ENCODE results near the gene ZFP36L1. TPM values are rescaled to one million over a fixed set of nuclear protein-coding genes. Genes with fewer than 3 reads are reported as not detected.

The ZFP36L1 gene
- total and polyA plus RNA-seq, 2 donors (not counting 3 experiments of a cell fraction or from before 2014, with no cell fraction given): 46.0 to 89.6 TPM

DNA sequence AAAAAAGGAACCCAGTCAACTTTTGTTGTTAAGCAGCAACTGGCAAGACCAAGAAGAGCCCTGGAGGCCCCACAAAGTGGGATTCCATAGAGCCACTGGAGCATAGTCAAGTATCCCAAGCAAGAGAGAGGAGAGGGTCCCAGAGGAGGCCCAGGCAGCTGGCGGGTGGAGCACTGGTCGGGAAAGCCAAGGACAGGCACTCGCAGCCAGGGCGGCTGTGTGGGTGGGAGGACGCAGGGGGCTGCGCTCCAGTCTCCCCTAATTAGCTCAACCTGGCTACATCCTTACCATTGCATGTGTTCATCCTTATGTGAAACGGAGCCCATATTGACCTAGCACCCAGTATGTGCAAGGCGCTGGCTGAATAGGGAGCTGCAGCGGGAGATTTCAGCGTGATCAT, 18.3 kb upstream of the ZFP36L1 start:
- no peak overlapping the region for H3K4me2 ChIP-seq (ENCODE audit: insufficient read depth, low read length)
- peaks cover 2% of the 10 kb centered on the region for H3K79me2 ChIP-seq (ENCODE audit: control insufficient read depth, insufficient read depth, low read length)
- DNase-seq (ENCODE audit: low read depth, low spot score): no peak
- dilution Hi-C loops (cut with MboI; ENCODE audit: extremely low pct_ligation_motif_present, low sequenced_read_pairs) (loop anchor here (25.0 kb wide), 1 partner anchor 874 kb away; no protein-coding TSS in a partner anchor), intact Hi-C loops (cut with micrococcal nuclease) (no loop called here)
- no peaks in the 10 kb centered on the region for H3K9me3 ChIP-seq (replicated peaks; ENCODE audit: control insufficient read depth, insufficient read depth, low read length)
- no peaks in the 10 kb centered on the region for H3K27me3 ChIP-seq (ENCODE audit: control insufficient read depth in 2 of 2, insufficient read depth in 2 of 2, low read length in 2 of 2)
- no peak overlapping the region for H2AFZ ChIP-seq (ENCODE audit: low read depth, low read length)
- POLR2A ChIA-PET: no interaction called here
- no peak for FAIRE-seq
- no peaks in the 10 kb centered on the region for H4K20me1 ChIP-seq (replicated peaks; ENCODE audit: control insufficient read depth, extremely low read depth, insufficient read depth, low read length)
- no peaks in the 10 kb centered on the region for H3K9me1 ChIP-seq (replicated peaks; ENCODE audit: control insufficient read depth, extremely low read depth, insufficient read depth, low read length)
- no peaks in the 10 kb centered on the region for H3K36me3 ChIP-seq (ENCODE audit: control insufficient read depth in 2 of 2, extremely low read depth in 1 of 2, insufficient read depth in 2 of 2, low read length in 2 of 2)
- H3K4me3 ChIP-seq (replicated peaks in 1 of 3; ENCODE audit: insufficient read depth in 1 of 3, low read depth in 1 of 3, low read length in 3 of 3): no peak overlapping the region
- no TSS peak for BruUV-seq (replicated peaks)
- H3K4me1 ChIP-seq (ENCODE audit: control insufficient read depth, extremely low read depth, insufficient read depth, low read length): peaks cover 27% of the 10 kb centered on the region
- no peak overlapping the region for H3K27ac ChIP-seq (ENCODE audit: insufficient read depth, low read depth, low read length)
- TF ChIP-seq GATA2 (IDR thresholded peaks at IDR 0.05; ENCODE audit: insufficient read depth, insufficient read length, low read depth, low read length) (no peak), POLR2A (IDR thresholded peaks at IDR 0.05; ENCODE audit: low read depth, low read length) (no peak), JUN (IDR thresholded peaks at IDR 0.05; ENCODE audit: borderline replicate concordance, insufficient read depth, insufficient read length, low read depth) (no peak), EZH2 (IDR thresholded peaks at IDR 0.05; ENCODE audit: borderline replicate concordance, low read depth, low read length, severe bottlenecking) (no peak), POLR2AphosphoS5 (IDR thresholded peaks at IDR 0.05; ENCODE audit: insufficient read depth, low read depth, low read length) (no peak), FOS (IDR thresholded peaks at IDR 0.05; ENCODE audit: borderline replicate concordance, insufficient read depth, low read length) (no peak), MYC (IDR thresholded peaks at IDR 0.05; ENCODE audit: low read depth, low read length) (no peak)
- TF ChIP-seq, protein P1, sequence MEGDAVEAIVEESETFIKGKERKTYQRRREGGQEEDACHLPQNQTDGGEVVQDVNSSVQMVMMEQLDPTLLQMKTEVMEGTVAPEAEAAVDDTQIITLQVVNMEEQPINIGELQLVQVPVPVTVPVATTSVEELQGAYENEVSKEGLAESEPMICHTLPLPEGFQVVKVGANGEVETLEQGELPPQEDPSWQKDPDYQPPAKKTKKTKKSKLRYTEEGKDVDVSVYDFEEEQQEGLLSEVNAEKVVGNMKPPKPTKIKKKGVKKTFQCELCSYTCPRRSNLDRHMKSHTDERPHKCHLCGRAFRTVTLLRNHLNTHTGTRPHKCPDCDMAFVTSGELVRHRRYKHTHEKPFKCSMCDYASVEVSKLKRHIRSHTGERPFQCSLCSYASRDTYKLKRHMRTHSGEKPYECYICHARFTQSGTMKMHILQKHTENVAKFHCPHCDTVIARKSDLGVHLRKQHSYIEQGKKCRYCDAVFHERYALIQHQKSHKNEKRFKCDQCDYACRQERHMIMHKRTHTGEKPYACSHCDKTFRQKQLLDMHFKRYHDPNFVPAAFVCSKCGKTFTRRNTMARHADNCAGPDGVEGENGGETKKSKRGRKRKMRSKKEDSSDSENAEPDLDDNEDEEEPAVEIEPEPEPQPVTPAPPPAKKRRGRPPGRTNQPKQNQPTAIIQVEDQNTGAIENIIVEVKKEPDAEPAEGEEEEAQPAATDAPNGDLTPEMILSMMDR (IDR thresholded peaks at IDR 0.05; ENCODE audit: extremely low read depth in 1 of 2, insufficient read depth in 1 of 2, low read depth in 1 of 2, low read length in 2 of 2): no peak
- TF ChIP-seq, protein P2, sequence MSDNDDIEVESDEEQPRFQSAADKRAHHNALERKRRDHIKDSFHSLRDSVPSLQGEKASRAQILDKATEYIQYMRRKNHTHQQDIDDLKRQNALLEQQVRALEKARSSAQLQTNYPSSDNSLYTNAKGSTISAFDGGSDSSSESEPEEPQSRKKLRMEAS (IDR thresholded peaks at IDR 0.05; ENCODE audit: insufficient read depth, insufficient read length): no peak
- CTCF ChIA-PET: interaction anchor here (1.1 kb wide), 1 partner anchor 14 kb away, joined by 3 read pairs; no protein-coding TSS in a partner anchor
- no peak overlapping the region for H3K9ac ChIP-seq (replicated peaks; ENCODE audit: extremely low read depth, insufficient read depth, low read length)

All from endothelial cell of umbilical vein (primary cell).